ENCODE measurements around the gene DEPDC7. TPM values are rescaled to one million over a fixed set of nuclear protein-coding genes. Genes with fewer than 3 reads are reported as not detected.

DEPDC7 gene
- polyA plus RNA-seq, 1 donor from 2014 or later = 3.3 TPM

DNA sequence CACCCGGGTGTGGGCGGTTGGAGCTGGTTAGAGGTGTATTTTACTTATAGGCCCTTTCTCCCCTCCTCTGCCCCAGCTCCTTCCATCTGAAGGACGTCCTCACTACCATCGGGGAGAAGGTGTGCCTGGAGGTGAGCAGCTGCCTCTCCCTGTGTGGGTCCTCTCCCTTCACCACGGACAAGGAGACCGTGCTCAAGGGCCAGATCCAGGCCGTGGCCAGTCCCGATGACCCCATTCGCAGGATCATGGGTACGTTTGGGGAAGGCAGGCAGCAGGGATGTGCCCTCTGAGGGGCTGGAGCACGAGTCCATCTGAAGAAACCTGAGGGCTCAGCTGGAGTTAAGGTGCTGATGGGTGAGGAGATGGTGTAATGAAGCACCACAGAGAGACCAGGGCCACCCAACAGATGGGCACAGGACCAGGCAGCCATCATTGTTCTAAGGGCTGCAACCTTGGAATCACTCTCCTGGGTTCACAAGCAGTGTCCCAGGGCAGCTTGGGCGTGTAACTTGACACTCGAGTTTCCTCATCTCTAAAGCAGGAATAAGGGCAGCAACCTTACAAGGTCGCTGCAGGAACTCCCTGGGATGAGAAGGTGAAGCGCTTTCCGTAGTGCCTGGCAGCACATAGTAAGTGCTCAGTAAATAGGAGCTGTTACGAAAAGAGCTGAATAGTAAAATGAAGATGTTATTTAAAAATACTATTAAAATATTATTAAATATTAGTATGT, 53.1 kb downstream of the DEPDC7 start:
- Histone ChIP-seq H3K9ac (ENCODE audit: low read length) (no peak overlapping the region), H3K9me2 (ENCODE audit: insufficient read depth, low read length) (no peaks in the 10 kb centered on the region), H3K4me3 (ENCODE audit: low read length) (no peak overlapping the region), H3K27me3 (ENCODE audit: insufficient read depth, low read depth, low read length) (no peaks in the 10 kb centered on the region), H3K79me2 (replicated peaks; ENCODE audit: insufficient read depth, low read length) (no peaks in the 10 kb centered on the region), H2AFZ (ENCODE audit: low read depth, low read length) (no peak overlapping the region), H3K9me3 (ENCODE audit: low read length) (no peaks in the 10 kb centered on the region), H3K27ac (ENCODE audit: low read length) (no peak overlapping the region), H3K36me3 (ENCODE audit: insufficient read depth, low read length) (no peaks in the 10 kb centered on the region), H3F3A (ENCODE audit: insufficient read depth, low read length, poor library complexity, severe bottlenecking) (no peaks in the 10 kb centered on the region), H3K4me2 (ENCODE audit: low read length) (no peak overlapping the region), H4K20me1 (ENCODE audit: insufficient read depth) (no peaks in the 10 kb centered on the region)
- TF ChIP-seq, protein P1, sequence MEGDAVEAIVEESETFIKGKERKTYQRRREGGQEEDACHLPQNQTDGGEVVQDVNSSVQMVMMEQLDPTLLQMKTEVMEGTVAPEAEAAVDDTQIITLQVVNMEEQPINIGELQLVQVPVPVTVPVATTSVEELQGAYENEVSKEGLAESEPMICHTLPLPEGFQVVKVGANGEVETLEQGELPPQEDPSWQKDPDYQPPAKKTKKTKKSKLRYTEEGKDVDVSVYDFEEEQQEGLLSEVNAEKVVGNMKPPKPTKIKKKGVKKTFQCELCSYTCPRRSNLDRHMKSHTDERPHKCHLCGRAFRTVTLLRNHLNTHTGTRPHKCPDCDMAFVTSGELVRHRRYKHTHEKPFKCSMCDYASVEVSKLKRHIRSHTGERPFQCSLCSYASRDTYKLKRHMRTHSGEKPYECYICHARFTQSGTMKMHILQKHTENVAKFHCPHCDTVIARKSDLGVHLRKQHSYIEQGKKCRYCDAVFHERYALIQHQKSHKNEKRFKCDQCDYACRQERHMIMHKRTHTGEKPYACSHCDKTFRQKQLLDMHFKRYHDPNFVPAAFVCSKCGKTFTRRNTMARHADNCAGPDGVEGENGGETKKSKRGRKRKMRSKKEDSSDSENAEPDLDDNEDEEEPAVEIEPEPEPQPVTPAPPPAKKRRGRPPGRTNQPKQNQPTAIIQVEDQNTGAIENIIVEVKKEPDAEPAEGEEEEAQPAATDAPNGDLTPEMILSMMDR (IDR thresholded peaks at IDR 0.05; ENCODE audit: poor library complexity, severe bottlenecking) = no peak
- TF ChIP-seq, protein P2, sequence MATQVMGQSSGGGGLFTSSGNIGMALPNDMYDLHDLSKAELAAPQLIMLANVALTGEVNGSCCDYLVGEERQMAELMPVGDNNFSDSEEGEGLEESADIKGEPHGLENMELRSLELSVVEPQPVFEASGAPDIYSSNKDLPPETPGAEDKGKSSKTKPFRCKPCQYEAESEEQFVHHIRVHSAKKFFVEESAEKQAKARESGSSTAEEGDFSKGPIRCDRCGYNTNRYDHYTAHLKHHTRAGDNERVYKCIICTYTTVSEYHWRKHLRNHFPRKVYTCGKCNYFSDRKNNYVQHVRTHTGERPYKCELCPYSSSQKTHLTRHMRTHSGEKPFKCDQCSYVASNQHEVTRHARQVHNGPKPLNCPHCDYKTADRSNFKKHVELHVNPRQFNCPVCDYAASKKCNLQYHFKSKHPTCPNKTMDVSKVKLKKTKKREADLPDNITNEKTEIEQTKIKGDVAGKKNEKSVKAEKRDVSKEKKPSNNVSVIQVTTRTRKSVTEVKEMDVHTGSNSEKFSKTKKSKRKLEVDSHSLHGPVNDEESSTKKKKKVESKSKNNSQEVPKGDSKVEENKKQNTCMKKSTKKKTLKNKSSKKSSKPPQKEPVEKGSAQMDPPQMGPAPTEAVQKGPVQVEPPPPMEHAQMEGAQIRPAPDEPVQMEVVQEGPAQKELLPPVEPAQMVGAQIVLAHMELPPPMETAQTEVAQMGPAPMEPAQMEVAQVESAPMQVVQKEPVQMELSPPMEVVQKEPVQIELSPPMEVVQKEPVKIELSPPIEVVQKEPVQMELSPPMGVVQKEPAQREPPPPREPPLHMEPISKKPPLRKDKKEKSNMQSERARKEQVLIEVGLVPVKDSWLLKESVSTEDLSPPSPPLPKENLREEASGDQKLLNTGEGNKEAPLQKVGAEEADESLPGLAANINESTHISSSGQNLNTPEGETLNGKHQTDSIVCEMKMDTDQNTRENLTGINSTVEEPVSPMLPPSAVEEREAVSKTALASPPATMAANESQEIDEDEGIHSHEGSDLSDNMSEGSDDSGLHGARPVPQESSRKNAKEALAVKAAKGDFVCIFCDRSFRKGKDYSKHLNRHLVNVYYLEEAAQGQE (IDR thresholded peaks at IDR 0.05; ENCODE audit: borderline replicate concordance) = no peak
- TF ChIP-seq RAD21 (conservative IDR thresholded peaks at IDR 0.05) (no peak), EP300 (conservative IDR thresholded peaks at IDR 0.05; ENCODE audit: poor library complexity, severe bottlenecking) (no peak), TAF1 (IDR thresholded peaks at IDR 0.05; ENCODE audit: low read depth) (no peak), EZH2 (IDR thresholded peaks at IDR 0.05; ENCODE audit: borderline replicate concordance, insufficient read depth, low read length, poor library complexity, severe bottlenecking) (no peak), SMC3 (conservative IDR thresholded peaks at IDR 0.05; ENCODE audit: poor library complexity) (no peak), POLR2AphosphoS5 (IDR thresholded peaks at IDR 0.05) (no peak)

DNA sequence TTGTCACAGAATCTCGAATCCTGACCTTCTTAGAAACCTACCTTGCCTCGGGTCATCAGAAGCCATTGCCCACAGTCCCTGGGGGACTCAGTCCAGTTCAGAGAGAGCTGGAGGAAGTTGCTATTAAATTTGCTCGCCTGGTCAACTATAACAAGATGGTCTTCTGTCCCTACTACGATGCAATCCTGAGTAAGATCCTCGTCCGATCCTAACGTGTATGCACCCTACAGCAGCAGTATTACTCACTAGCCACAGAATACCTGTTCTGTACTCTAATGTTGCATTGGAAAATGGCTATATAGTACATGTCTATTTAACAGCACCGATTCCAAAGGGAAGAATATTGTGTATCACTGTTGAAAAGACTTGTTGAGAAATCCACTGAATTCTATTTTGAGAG, 56.8 kb downstream of the DEPDC7 start:
- no peaks in the 10 kb centered on the region for H3K9me3 ChIP-seq (ENCODE audit: low read length)
- H2AFZ ChIP-seq (ENCODE audit: low read depth, low read length) = no peak overlapping the region
- no peak overlapping the region for H3K9ac ChIP-seq (ENCODE audit: low read length)
- H3K36me3 ChIP-seq (ENCODE audit: insufficient read depth, low read length) = no peaks in the 10 kb centered on the region
- no peak overlapping the region for H3K4me2 ChIP-seq (ENCODE audit: low read length)
- TF ChIP-seq RAD21 (conservative IDR thresholded peaks at IDR 0.05) = no peak
- no peak for TF ChIP-seq SMC3 (conservative IDR thresholded peaks at IDR 0.05; ENCODE audit: poor library complexity)
- TF ChIP-seq TAF1 (IDR thresholded peaks at IDR 0.05; ENCODE audit: low read depth) = no peak
- TF ChIP-seq, protein P1 (IDR thresholded peaks at IDR 0.05; ENCODE audit: poor library complexity, severe bottlenecking) = no peak
- no peak for TF ChIP-seq EZH2 (IDR thresholded peaks at IDR 0.05; ENCODE audit: borderline replicate concordance, insufficient read depth, low read length, poor library complexity, severe bottlenecking)
- TF ChIP-seq MXI1 (conservative IDR thresholded peaks at IDR 0.05; ENCODE audit: poor library complexity, severe bottlenecking) = no peak
- no peak for TF ChIP-seq EP300 (conservative IDR thresholded peaks at IDR 0.05; ENCODE audit: poor library complexity, severe bottlenecking)
- TF ChIP-seq, protein P2 (IDR thresholded peaks at IDR 0.05; ENCODE audit: borderline replicate concordance) = no peak
- TF ChIP-seq POLR2AphosphoS5 (IDR thresholded peaks at IDR 0.05) = no peak
- no peak overlapping the region for H3K4me3 ChIP-seq (ENCODE audit: low read length)
- no peaks in the 10 kb centered on the region for H3F3A ChIP-seq (ENCODE audit: insufficient read depth, low read length, poor library complexity, severe bottlenecking)
- H3K79me2 ChIP-seq (replicated peaks; ENCODE audit: insufficient read depth, low read length) = no peaks in the 10 kb centered on the region
- H4K20me1 ChIP-seq (ENCODE audit: insufficient read depth) = no peaks in the 10 kb centered on the region
- H3K27me3 ChIP-seq (ENCODE audit: insufficient read depth, low read depth, low read length) = no peaks in the 10 kb centered on the region
- no peaks in the 10 kb centered on the region for H3K9me2 ChIP-seq (ENCODE audit: insufficient read depth, low read length)
- H3K27ac ChIP-seq (ENCODE audit: low read length) = no peak overlapping the region
